RPMI8226 (cell line): ENCODE measurements around the gene MARVELD3.
"Not testable (repeated sequence)": the region's sequence is repeated elsewhere in the genome, so short reads cannot be mapped to it uniquely, and the experiment has no call there.

ENCODE experiments used
- DNase-seq: peaks from one replicate; pipeline ENCODE4 v3.0.0-alpha.2; 2015

The MARVELD3 gene

DNA sequence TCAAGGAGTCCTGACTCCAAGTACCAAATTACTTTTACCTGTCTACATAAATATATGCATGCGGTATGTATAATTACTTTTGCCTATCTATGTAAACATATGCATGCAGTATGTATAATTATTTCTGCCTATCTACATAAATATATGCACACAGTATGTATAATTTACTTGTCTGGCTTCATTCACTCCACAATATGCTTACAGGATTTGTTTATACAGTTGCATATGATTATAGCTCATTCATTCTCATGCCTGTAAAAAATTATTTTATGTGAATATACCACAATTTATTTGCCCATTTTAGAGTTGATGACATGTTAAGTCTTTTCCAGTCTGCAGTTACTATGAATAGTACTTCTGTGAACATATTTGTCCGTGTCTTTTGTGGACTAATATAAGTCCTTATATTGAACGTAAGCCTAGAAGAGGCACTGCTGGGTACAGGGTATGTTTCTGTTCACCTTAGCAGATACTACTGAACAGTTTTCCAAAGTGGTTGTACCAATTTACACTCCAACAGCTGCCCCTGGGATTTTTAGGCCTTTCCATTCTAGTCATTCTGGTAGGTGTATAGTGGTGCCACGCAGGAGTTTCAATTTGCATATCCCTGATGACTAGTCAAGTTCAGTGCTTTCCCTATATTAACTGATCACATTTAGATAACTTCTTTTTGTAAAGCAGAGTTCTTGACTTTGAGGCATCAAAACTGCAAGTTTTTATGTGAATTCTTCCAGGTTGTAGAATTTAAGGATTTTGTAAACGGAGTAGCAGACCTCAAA lies 47.0 kb downstream of the MARVELD3 start:
- DNase-seq, result no peak

DNA sequence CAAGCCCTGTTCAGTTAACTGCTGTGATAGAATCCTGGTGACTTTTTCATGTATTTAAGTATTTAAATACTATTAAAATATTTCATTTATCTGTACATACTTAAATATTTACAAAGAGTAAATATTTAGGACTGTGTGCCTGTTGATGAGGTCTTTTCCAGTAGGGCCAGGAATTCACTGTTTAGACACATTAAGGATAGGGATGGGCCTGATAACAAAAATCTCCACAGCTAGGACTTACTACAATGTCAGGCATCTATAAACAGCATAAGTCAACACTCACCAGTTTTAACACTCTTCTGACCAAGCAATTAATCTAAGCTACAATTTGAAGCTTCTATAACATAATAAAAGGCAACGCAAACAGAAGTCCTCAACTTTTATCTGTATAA lies 47.6 kb downstream of the MARVELD3 start:
- DNase-seq, result no peak

DNA sequence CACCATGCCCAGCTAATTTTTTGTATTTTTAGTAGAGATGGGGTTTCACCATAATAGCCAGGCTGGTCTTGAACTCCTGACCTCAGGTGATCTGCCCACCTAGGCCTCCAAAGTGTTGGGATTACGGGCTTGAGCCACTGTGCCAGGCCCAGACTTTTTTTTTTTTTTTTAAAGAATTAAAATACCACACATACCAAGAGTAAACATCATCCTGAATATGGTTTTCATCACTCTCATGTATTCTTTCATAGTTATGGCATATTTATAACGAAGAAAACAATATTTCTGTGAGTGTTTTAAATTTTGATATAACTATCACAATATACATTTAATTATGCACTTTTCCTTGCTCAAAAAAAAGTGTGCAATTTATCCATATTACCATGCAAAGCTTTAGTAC lies 48.2 kb downstream of the MARVELD3 start:
- no peak for DNase-seq

DNA sequence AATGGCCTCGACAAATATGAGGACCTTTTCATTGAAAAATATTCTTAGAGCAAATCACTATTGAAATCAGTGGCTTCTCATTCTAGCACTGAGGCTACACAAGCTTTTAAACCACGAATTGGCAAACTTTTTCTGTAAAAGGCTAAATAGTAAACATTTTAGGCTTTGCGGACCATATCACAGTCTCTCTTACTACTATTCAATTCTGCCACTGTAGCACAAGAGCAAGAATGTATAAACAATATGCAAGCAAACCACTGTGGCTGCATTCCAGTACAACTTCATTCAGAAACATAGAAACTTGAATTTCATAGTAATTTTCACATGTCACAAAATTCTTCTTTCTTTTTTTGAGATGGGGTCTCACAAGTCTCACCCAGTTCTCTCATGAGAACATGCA lies 49.4 kb downstream of the MARVELD3 start:
- no peak for DNase-seq

DNA sequence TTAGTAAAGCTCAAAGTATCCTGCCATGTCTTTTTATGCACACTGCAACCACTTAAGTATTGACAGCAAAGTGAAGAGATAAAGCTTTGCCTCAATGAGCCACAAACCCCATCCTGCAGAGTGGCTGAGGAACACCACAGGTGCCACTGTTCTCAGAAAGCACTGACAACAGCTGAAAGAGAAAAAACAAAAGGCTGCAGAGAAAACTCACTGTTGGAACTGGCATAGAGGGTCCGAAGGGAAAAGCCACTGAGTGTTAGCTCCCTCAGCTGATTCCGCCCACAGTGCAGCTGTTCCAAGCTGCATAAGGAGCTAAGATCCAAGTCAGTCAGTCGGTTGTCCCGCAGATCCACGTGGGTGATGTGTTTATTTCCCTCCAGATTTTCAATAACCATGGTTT lies 50.3 kb downstream of the MARVELD3 start:
- no peak for DNase-seq

DNA sequence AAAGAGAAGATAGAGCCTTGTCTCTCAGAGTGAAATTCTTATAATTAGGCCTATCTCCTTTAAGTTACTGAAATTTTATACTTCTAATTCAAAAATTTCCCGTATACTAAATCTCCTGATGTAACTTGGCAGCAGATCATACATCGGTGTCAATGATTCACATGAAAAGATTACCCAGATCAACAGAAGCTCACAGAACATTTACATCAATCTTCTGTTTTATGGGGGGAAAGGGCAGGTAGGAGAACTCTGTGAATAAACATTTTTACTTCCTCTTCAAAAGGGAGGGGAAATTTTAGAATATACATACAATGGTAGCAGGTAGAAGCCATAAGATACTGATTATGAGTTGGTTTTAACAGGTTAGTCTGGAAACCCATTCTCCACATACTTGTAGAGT lies 55.4 kb downstream of the MARVELD3 start:
- DNase-seq, result no peak

DNA sequence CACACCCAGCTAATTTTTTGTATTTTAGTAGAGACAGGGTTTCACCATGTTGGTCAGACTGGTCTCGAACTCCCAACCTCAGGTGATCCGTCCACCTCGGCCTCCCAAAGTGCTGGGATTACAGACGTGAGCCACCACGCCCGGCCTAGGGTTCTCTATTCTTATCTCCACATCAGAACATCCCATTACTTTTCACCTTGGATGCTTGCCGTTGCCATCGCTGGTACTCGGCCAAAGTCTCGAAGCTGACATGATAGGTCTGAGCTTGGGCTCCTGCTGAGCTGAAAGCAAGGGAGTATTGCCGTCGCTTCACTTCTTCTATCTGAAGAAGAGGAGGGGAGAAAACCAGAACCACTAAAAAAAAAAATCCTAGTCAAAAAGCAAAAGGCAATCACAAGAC lies 58.3 kb downstream of the MARVELD3 start:
- DNase-seq, result not testable (repeated sequence)
